Measurements from ENCODE around the gene USP17L19.
"Not testable (repeated sequence)": the region's sequence is repeated elsewhere in the genome, so short reads cannot be mapped to it uniquely, and the experiment has no call there.

The USP17L19 gene, protein sequence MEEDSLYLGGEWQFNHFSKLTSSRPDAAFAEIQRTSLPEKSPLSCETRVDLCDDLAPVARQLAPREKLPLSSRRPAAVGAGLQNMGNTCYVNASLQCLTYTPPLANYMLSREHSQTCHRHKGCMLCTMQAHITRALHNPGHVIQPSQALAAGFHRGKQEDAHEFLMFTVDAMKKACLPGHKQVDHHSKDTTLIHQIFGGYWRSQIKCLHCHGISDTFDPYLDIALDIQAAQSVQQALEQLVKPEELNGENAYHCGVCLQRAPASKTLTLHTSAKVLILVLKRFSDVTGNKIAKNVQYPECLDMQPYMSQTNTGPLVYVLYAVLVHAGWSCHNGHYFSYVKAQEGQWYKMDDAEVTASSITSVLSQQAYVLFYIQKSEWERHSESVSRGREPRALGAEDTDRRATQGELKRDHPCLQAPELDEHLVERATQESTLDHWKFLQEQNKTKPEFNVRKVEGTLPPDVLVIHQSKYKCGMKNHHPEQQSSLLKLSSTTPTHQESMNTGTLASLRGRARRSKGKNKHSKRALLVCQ

DNA sequence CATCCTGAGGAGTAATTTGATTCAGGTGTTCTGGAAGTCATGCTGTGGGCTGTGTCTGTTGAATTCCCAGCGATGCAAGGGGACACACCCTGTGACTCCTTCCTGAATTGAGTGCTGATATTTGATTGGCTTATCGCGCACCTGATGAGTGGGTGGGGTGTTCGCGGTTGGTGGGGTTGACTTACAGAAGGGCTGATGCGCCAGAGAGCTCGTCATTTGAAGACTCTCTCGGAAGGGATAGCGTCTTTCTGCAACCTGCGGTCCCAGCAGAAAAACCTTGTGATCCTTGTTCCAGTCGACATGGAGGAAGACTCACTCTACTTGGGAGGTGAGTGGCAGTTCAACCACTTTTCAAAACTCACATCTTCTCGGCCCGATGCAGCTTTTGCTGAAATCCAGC is at the start of gene USP17L19:
Gene USP17L19, plus strand, starts transcription at position 301 of the 400 bp plus-strand sequence. Its CDS starts 0 bp downstream, at position 301.
- FAIRE-seq; DNase-seq (ENCODE audit: insufficient read length, low spot score): not testable (repeated sequence)

- FAIRE-seq; DNase-seq (ENCODE audit: insufficient read length, low spot score): not testable (repeated sequence)
These were observed 42.8 kb upstream of the USP17L19 start, which contains the start of gene USP17L10 for GRCh38 chr4:9210357-9210756. Gene USP17L10 (plus strand): TSS chr4:9210657. CDS start chr4:9210657, 0 bp downstream.

DNA sequence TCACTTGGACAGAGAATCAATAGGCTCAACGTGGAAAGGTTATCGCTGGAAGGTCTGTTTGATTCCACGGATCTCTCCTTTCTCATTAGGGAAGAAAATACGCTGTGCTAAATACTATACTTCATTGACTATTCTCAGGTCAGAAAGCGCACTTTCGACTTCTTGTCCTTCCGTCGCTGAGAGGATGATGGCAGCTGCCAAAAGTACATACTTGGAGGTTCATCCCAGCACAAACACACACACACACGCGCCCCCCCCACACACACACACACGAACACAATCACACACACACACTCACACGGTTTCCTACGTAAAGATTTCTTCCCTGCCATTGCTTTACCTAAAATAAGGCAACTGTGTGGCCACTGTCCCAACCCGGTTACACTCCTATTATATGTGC is 38.5 kb upstream of the USP17L19 start:
- FAIRE-seq; DNase-seq (ENCODE audit: insufficient read length, low spot score): not testable (repeated sequence)

- FAIRE-seq; DNase-seq (ENCODE audit: insufficient read length, low spot score): not testable (repeated sequence)
These were observed 38.1 kb upstream of the USP17L19 start, which contains the start of gene USP17L11 for GRCh38 chr4:9215105-9215504. Gene USP17L11 (plus strand): TSS chr4:9215405. CDS start chr4:9215405, 0 bp downstream.

- not testable (repeated sequence) for DNase-seq (ENCODE audit: insufficient read length, low spot score); FAIRE-seq
These were observed 33.3 kb upstream of the USP17L19 start, which contains the start of gene USP17L12 for GRCh38 chr4:9219852-9220251. Gene USP17L12 (plus strand): TSS chr4:9220152. CDS start chr4:9220152, 0 bp downstream.

DNA sequence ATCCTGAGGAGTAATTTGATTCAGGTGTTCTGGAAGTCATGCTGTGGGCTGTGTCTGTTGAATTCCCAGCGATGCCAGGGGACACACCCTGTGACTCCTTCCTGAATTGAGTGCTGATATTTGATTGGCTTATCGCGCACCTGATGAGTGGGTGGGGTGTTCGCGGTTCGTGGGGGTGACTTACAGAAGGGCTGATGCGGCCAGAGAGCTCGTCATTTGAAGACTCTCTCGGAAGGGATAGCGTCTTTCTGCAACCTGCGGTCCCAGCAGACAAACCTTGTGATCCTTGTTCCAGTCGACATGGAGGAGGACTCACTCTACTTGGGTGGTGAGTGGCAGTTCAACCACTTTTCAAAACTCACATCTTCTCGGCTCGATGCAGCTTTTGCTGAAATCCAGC is 28.6 kb upstream of the USP17L19 start, which contains the start of gene USP17L13:
Gene USP17L13, plus strand, starts transcription at position 301 of the 400 bp plus-strand sequence. Its CDS starts 0 bp downstream, at position 301.
- not testable (repeated sequence) for DNase-seq (ENCODE audit: insufficient read length, low spot score); FAIRE-seq

GRCh38 chr4:9230249-9230648 is 22.9 kb upstream of the USP17L19 start:
- DNase-seq (ENCODE audit: insufficient read length, low spot score); FAIRE-seq: not testable (repeated sequence)

GRCh38 chr4:9234085-9234484 is 19.1 kb upstream of the USP17L19 start, which contains the start of gene USP17L15:
Gene USP17L15 (plus strand): TSS chr4:9234385. CDS start chr4:9234385, 0 bp downstream.
- FAIRE-seq; DNase-seq (ENCODE audit: insufficient read length, low spot score): not testable (repeated sequence)

- not testable (repeated sequence) for FAIRE-seq; DNase-seq (ENCODE audit: insufficient read length, low spot score)
These were observed 14.7 kb upstream of the USP17L19 start for GRCh38 chr4:9238461-9238860.

DNA sequence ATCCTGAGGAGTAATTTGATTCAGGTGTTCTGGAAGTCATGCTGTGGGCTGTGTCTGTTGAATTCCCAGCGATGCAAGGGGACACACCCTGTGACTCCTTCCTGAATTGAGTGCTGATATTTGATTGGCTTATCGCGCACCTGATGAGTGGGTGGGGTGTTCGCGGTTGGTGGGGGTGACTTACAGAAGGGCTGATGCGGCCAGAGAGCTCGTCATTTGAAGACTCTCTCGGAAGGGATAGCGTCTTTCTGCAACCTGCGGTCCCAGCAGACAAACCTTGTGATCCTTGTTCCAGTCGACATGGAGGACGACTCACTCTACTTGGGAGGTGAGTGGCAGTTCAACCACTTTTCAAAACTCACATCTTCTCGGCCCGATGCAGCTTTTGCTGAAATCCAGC is 9.6 kb upstream of the USP17L19 start, which contains the start of gene USP17L17:
Gene USP17L17, plus strand, starts transcription at position 301 of the 400 bp plus-strand sequence. Its CDS starts 0 bp downstream, at position 301.
- DNase-seq (ENCODE audit: insufficient read length, low spot score); FAIRE-seq: not testable (repeated sequence)

DNA sequence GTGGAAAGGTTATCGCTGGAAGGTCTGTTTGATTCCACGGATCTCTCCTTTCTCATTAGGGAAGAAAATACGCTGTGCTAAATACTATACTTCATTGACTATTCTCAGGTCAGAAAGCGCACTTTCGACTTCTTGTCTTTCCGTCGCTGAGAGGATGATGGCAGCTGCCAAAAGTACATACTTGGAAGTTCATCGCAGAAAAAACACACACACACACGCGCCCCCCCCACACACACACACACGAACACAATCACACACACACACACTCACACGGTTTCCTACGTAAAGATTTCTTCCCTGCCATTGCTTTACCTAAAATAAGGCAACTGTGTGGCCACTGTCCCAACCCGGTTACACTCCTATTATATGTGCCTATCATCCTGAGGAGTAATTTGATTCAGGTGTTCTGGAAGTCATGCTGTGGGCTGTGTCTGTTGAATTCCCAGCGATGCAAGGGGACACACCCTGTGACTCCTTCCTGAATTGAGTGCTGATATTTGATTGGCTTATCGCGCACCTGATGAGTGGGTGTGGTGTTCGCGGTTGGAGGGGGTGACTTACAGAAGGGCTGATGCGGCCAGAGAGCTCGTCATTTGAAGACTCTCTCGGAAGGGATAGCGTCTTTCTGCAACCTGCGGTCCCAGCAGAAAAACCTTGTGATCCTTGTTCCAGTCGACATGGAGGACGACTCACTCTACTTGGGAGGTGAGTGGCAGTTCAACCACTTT is 5.1 kb upstream of the USP17L19 start, which contains the start of gene USP17L18:
Gene USP17L18, plus strand, starts transcription at position 678 of the 728 bp plus-strand sequence. Its CDS starts 0 bp downstream, at position 678.
- not testable (repeated sequence) for DNase-seq (ENCODE audit: insufficient read length, low spot score); FAIRE-seq

- not testable (repeated sequence) for DNase-seq (ENCODE audit: insufficient read length, low spot score)
These were observed 4.6 kb downstream of the USP17L19 start, which contains the start of gene USP17L20 for GRCh38 chr4:9257824-9258223. Gene USP17L20 (plus strand): TSS chr4:9258124. CDS start chr4:9258124, 0 bp downstream.

DNA sequence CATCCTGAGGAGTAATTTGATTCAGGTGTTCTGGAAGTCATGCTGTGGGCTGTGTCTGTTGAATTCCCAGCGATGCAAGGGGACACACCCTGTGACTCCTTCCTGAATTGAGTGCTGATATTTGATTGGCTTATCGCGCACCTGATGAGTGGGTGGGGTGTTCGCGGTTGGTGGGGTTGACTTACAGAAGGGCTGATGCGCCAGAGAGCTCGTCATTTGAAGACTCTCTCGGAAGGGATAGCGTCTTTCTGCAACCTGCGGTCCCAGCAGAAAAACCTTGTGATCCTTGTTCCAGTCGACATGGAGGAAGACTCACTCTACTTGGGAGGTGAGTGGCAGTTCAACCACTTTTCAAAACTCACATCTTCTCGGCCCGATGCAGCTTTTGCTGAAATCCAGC is 9.4 kb downstream of the USP17L19 start, which contains the start of gene USP17L21:
Gene USP17L21, plus strand, starts transcription at position 301 of the 400 bp plus-strand sequence. Its CDS starts 0 bp downstream, at position 301.
- not testable (repeated sequence) for FAIRE-seq; DNase-seq (ENCODE audit: insufficient read length, low spot score)

More at GRCh38 chr4:9257824-9258223, 4.6 kb downstream of the USP17L19 start, which contains the start of gene USP17L20:
- not testable (repeated sequence) for FAIRE-seq

GRCh38 chr4:9267319-9267718 is 14.1 kb downstream of the USP17L19 start, which contains the start of gene USP17L22:
Gene USP17L22 (plus strand): TSS chr4:9267619. CDS start chr4:9267619, 0 bp downstream.
- FAIRE-seq; DNase-seq (ENCODE audit: insufficient read length, low spot score): not testable (repeated sequence)

GRCh38 chr4:9271719-9272118 is 18.5 kb downstream of the USP17L19 start:
- not testable (repeated sequence) for DNase-seq (ENCODE audit: insufficient read length, low spot score)

More at GRCh38 chr4:9271719-9272118, 18.5 kb downstream of the USP17L19 start:
- not testable (repeated sequence) for FAIRE-seq

Measured in H54 (cell line).